HG03575 (cell line): ENCODE results near the gene ASZ1.
A peak's percentile ranks its signal among the peaks of the same experiment; 100 is the strongest.

Experiments used
- ATAC-seq: cut with Tn5 transposase; IDR thresholded peaks from one replicate; pipeline ENCODE4 v1.9.1; 2021; ENCODE audit not compliant: unreplicated experiment, insufficient number of reproducible peaks, low FRiP score; ENCODE audit errors: extremely low read depth

Gene ASZ1

GRCh38 chr7:117362294-117362888, 64.9 kb downstream of the ASZ1 start:
- no peak for ATAC-seq

- ATAC-seq = no peak
These were observed 77.3 kb downstream of the ASZ1 start for GRCh38 chr7:117350027-117350426.

GRCh38 chr7:117349570-117349969, 77.7 kb downstream of the ASZ1 start:
- ATAC-seq = no peak

GRCh38 chr7:117347962-117348672, 79.2 kb downstream of the ASZ1 start:
- ATAC-seq = peak; percentile 80

- no peak for ATAC-seq
These were observed 79.8 kb downstream of the ASZ1 start for GRCh38 chr7:117347480-117347879.

- ATAC-seq = no peak
These were observed 81.1 kb downstream of the ASZ1 start for GRCh38 chr7:117346161-117346560.

- ATAC-seq = no peak
These were observed 89.3 kb downstream of the ASZ1 start for GRCh38 chr7:117338020-117338419.

- ATAC-seq = no peak
These were observed 94.1 kb downstream of the ASZ1 start for GRCh38 chr7:117333168-117333567.

- ATAC-seq = no peak
These were observed 95.3 kb downstream of the ASZ1 start for GRCh38 chr7:117332031-117332430.

- no peak for ATAC-seq
These were observed 101.5 kb downstream of the ASZ1 start for GRCh38 chr7:117325836-117326235.

GRCh38 chr7:117324960-117325359, 102.3 kb downstream of the ASZ1 start:
- ATAC-seq = no peak

- ATAC-seq = no peak
These were observed 103.2 kb downstream of the ASZ1 start for GRCh38 chr7:117323851-117324711.

GRCh38 chr7:117323305-117323850, 103.9 kb downstream of the ASZ1 start:
- no peak for ATAC-seq

- ATAC-seq = no peak
These were observed 104.5 kb downstream of the ASZ1 start, which contains the start of gene WNT2 for GRCh38 chr7:117322741-117323304. WNT2 (minus strand) TSS chr7:117323058; CDS start chr7:117322989, 69 bp downstream.

GRCh38 chr7:117320523-117320922, 106.8 kb downstream of the ASZ1 start:
- ATAC-seq = no peak

GRCh38 chr7:117319181-117319580, 108.1 kb downstream of the ASZ1 start:
- ATAC-seq = no peak

GRCh38 chr7:117313582-117313981, 113.7 kb downstream of the ASZ1 start:
- no peak for ATAC-seq
